Peyer's patch (tissue), 4 donors: ENCODE data around the gene TMEM98.

Experiments
- POLR2A ChIP-seq, 2 donors: fragments of 450-650 bp; IDR thresholded peaks; one replicate each; pipeline ENCODE4 v1.5.1; 2017; ENCODE audit warnings: antibody characterized with exemption in 2 of 2, mild to moderate bottlenecking in 2 of 2, moderate library complexity in 2 of 2
- TF ChIP-seq, protein P1 (sequence below), 6 experiments: fragments of 450-650 bp in 4 of 6; fragments of 200-600 bp in 2 of 6; sonication (generic) in 1 of 6; IDR thresholded peaks; one replicate each; pipeline ENCODE4 v1.5.1; 2017 to 2019; ENCODE audit warnings: antibody characterized with exemption in 6 of 6, mild to moderate bottlenecking in 3 of 6, moderate library complexity in 1 of 6

DNA sequence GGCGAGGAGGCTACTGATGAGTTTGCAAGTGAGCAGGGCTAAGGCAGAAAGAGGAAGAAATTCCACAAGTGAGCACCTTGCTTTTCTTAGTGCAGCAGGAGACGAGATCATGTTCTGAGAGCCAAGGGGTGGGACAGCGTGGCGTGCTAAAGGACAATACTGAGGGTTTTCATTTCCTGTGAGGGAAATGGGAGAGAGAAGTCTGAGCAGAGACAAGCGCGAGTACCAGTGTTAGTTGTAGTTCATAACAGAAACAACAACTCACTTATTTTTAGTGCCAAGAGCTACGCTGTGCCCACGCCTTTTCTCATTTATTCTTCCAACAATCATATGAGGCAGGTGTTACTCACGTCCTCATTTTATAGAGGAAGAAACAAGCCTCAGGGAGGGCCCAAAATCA is 66.0 kb downstream of the TMEM98 start:
- no peak for TF ChIP-seq POLR2A (IDR thresholded peaks at IDR 0.05)
- TF ChIP-seq, protein P1, sequence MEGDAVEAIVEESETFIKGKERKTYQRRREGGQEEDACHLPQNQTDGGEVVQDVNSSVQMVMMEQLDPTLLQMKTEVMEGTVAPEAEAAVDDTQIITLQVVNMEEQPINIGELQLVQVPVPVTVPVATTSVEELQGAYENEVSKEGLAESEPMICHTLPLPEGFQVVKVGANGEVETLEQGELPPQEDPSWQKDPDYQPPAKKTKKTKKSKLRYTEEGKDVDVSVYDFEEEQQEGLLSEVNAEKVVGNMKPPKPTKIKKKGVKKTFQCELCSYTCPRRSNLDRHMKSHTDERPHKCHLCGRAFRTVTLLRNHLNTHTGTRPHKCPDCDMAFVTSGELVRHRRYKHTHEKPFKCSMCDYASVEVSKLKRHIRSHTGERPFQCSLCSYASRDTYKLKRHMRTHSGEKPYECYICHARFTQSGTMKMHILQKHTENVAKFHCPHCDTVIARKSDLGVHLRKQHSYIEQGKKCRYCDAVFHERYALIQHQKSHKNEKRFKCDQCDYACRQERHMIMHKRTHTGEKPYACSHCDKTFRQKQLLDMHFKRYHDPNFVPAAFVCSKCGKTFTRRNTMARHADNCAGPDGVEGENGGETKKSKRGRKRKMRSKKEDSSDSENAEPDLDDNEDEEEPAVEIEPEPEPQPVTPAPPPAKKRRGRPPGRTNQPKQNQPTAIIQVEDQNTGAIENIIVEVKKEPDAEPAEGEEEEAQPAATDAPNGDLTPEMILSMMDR (IDR thresholded peaks at IDR 0.05): no peak
